ENCODE data around the gene ZNF331.

Gene ZNF331

GRCh38 chr19:53624771-53625545 is 87.0 kb downstream of the ZNF331 start:
- TF ChIP-seq CTCF (IDR thresholded peaks at IDR 0.05; ENCODE audit: extremely low read depth, missing control alignments): no peak
- no peak for DNase-seq (ENCODE audit: low spot score)

- DNase-seq (ENCODE audit: low spot score): no peak
- TF ChIP-seq CTCF (IDR thresholded peaks at IDR 0.05; ENCODE audit: extremely low read depth, missing control alignments): no peak
Measured at GRCh38 chr19:53626486-53626885, 88.5 kb downstream of the ZNF331 start.

GRCh38 chr19:53626976-53627375 is 89.0 kb downstream of the ZNF331 start:
- no peak for DNase-seq (ENCODE audit: low spot score)
- TF ChIP-seq CTCF (IDR thresholded peaks at IDR 0.05; ENCODE audit: extremely low read depth, missing control alignments): no peak

Measured in GM20000 (cell line).